H1 (cell line): ENCODE measurements around the gene TK2. TPM values are rescaled to one million over a fixed set of nuclear protein-coding genes. Genes with fewer than 3 reads are reported as not detected.

Source experiments
- CTCF ChIA-PET: fragments of 300-600 bp; sonication (Branson Sonifier 250); formaldehyde crosslinking; loops from one replicate; lab custom pipeline; 2021; ENCODE audit not compliant: partially characterized antibody; lab: Charles Lee
- POLR2A ChIA-PET: fragments of 300-600 bp; sonication (Branson Sonifier 250); formaldehyde crosslinking; loops from one replicate; lab custom pipeline; 2021; ENCODE audit warnings: inconsistent platforms; ENCODE audit not compliant: partially characterized antibody; lab: Charles Lee
- DNase-seq, 2 experiments: peaks; one replicate each; pipeline versions ENCODE4 v3.0.0 to v3.0.0-alpha.2; 2010 to 2022; ENCODE audit warnings: low spot score in 2 of 2, low read depth in 1 of 2, mixed read lengths in 1 of 2
- FAIRE-seq: peaks from 2 replicates; lab custom pipeline; 2011; peaks lifted over from hg19 to GRCh38; lab: Jason Lieb, UNC
- H2AFZ ChIP-seq: 2 replicates; pipeline ENCODE4 v1.8.1; 2012; ENCODE audit warnings: low read length, inconsistent platforms
- H2AK5ac ChIP-seq: 2 replicates; pipeline ENCODE4 v1.6.1; 2013; ENCODE audit warnings: low read depth, low read length
- H2BK120ac ChIP-seq: replicated peaks from 2 replicates; pipeline ENCODE3; 2013; ENCODE audit warnings: low read depth, low read length, inconsistent platforms
- H2BK12ac ChIP-seq: 2 replicates; pipeline ENCODE4 v1.6.1; 2013; ENCODE audit warnings: low read depth, low read length
- H2BK15ac ChIP-seq: 2 replicates; pipeline ENCODE4 v1.6.1; 2013; ENCODE audit warnings: low read length
- H2BK20ac ChIP-seq: 2 replicates; pipeline ENCODE4 v1.6.1; 2013; ENCODE audit warnings: low read length
- H2BK5ac ChIP-seq: 2 replicates; pipeline ENCODE4 v1.6.1; 2013; ENCODE audit warnings: low read depth, low read length
- H3K14ac ChIP-seq: 2 replicates; pipeline ENCODE4 v1.6.1; 2013; ENCODE audit warnings: inconsistent platforms; ENCODE audit not compliant: insufficient read length
- H3K18ac ChIP-seq: 2 replicates; pipeline ENCODE4 v1.6.1; 2013; ENCODE audit warnings: low read length; ENCODE audit errors: extremely low read depth
- H3K23ac ChIP-seq: 2 replicates; pipeline ENCODE4 v1.6.1; 2013; ENCODE audit warnings: inconsistent platforms; ENCODE audit not compliant: insufficient read length
- H3K23me2 ChIP-seq: 2 replicates; pipeline ENCODE4 v1.6.1; 2013; ENCODE audit warnings: low read depth, low read length
- H3K27ac ChIP-seq: 2 replicates; pipeline ENCODE4 v1.6.1; 2011; ENCODE audit warnings: low read depth, low read length, inconsistent platforms
- H3K27me3 ChIP-seq, 4 experiments: replicated peaks in 1 of 4; 1 replicate in 1 of 4; 2 replicates in 3 of 4; pipeline versions ENCODE4 v1.6.1 to v1.8.1; 2011 to 2013; ENCODE audit warnings: low read length in 3 of 4, mild to moderate bottlenecking in 3 of 4, inconsistent platforms in 2 of 4, mixed read lengths in 2 of 4, moderate library complexity in 1 of 4; ENCODE audit not compliant: control insufficient read depth in 3 of 4, insufficient read depth in 3 of 4; ENCODE audit errors: extremely low read depth in 1 of 4
- H3K36me3 ChIP-seq, 4 experiments: 2 replicates each; pipeline versions ENCODE4 v1.6.1 to v1.8.1; 2011 to 2013; ENCODE audit warnings: mild to moderate bottlenecking in 4 of 4, low read length in 3 of 4, moderate library complexity in 2 of 4, control low read depth in 1 of 4, inconsistent platforms in 1 of 4; ENCODE audit not compliant: insufficient read depth in 4 of 4, control insufficient read depth in 2 of 4
- H3K4ac ChIP-seq: replicated peaks from 2 replicates; pipeline ENCODE3; 2013; ENCODE audit warnings: low read length, low read depth, mixed read lengths, inconsistent platforms; ENCODE audit not compliant: insufficient read length
- H3K4me1 ChIP-seq, 4 experiments: replicated peaks in 1 of 4; 1 replicate in 1 of 4; 2 replicates in 3 of 4; pipeline versions ENCODE4 v1.6.1 to v1.8.1; 2011 to 2013; ENCODE audit warnings: low read length in 3 of 4, inconsistent platforms in 2 of 4, mixed read lengths in 1 of 4; ENCODE audit not compliant: insufficient read depth in 4 of 4, control insufficient read depth in 3 of 4
- H3K4me2 ChIP-seq, 2 experiments: 2 replicates each; pipeline versions ENCODE4 v1.6.1 to v1.8.1; 2011 to 2013; ENCODE audit warnings: low read depth in 2 of 2, low read length in 2 of 2, control low read depth in 1 of 2, inconsistent platforms in 1 of 2, mild to moderate bottlenecking in 1 of 2; ENCODE audit not compliant: insufficient read depth in 1 of 2
- H3K4me3 ChIP-seq, 4 experiments: fragments of 200-600, 300-600 bp in 1 of 4; sonication (generic), shearing (Covaris generic), sonication (Bioruptor Twin) in 1 of 4; 2 replicates each; pipeline versions ENCODE4 v1.5.1 to v1.8.1; 2011 to 2016; ENCODE audit warnings: low read length in 4 of 4, low read depth in 3 of 4, control low read depth in 2 of 4, inconsistent platforms in 2 of 4, mild to moderate bottlenecking in 2 of 4, mixed read lengths in 1 of 4, moderate library complexity in 1 of 4; ENCODE audit not compliant: insufficient read depth in 2 of 4; ENCODE audit errors: extremely low read depth in 1 of 4
- H3K56ac ChIP-seq: replicated peaks from 2 replicates; pipeline ENCODE3; 2013; ENCODE audit warnings: low read depth, mild to moderate bottlenecking, mixed read lengths, low read length, inconsistent platforms; ENCODE audit not compliant: insufficient read length
- H3K79me1 ChIP-seq: 2 replicates; pipeline ENCODE4 v1.6.1; 2013; ENCODE audit warnings: low read depth, low read length, control low read depth
- H3K79me2 ChIP-seq, 2 experiments: 2 replicates each; pipeline versions ENCODE4 v1.6.1 to v1.8.1; 2012 to 2013; ENCODE audit warnings: low read length in 2 of 2, mild to moderate bottlenecking in 2 of 2, inconsistent platforms in 1 of 2; ENCODE audit not compliant: insufficient read depth in 2 of 2, control insufficient read depth in 1 of 2
- H3K9ac ChIP-seq, 4 experiments: replicated peaks in 1 of 4; 1 replicate in 1 of 4; 2 replicates in 3 of 4; pipeline versions ENCODE4 v1.6.1 to v1.8.1; 2011 to 2013; ENCODE audit warnings: low read depth in 3 of 4, low read length in 3 of 4, control low read depth in 2 of 4, mild to moderate bottlenecking in 2 of 4, moderate library complexity in 2 of 4, inconsistent platforms in 1 of 4; ENCODE audit errors: extremely low read depth in 1 of 4
- H3K9me3 ChIP-seq, 2 experiments: 2 replicates each; pipeline versions ENCODE4 v1.6.1 to v1.8.1; 2012 to 2013; ENCODE audit warnings: mild to moderate bottlenecking in 2 of 2, moderate library complexity in 2 of 2, control low read depth in 1 of 2, inconsistent platforms in 1 of 2, low read depth in 1 of 2, low read length in 1 of 2, mixed read lengths in 1 of 2; ENCODE audit not compliant: insufficient read depth in 2 of 2
- H4K20me1 ChIP-seq, 2 experiments: replicated peaks in 1 of 2; 2 replicates each; pipeline versions ENCODE3 to v1.8.1; 2011 to 2013; ENCODE audit warnings: inconsistent platforms in 2 of 2, low read length in 2 of 2, mild to moderate bottlenecking in 1 of 2; ENCODE audit not compliant: insufficient read depth in 2 of 2, control insufficient read depth in 1 of 2
- H4K5ac ChIP-seq: 2 replicates; pipeline ENCODE4 v1.6.1; 2013; ENCODE audit warnings: low read length, low read depth, mixed read lengths, inconsistent platforms; ENCODE audit not compliant: insufficient read length
- H4K8ac ChIP-seq: 2 replicates; pipeline ENCODE4 v1.8.0; 2013; ENCODE audit warnings: mild to moderate bottlenecking, moderate library complexity, low read length, inconsistent platforms; ENCODE audit not compliant: insufficient read depth; ENCODE audit errors: extremely low read depth
- H4K91ac ChIP-seq: replicated peaks from 2 replicates; pipeline ENCODE3; 2013; ENCODE audit warnings: low read length, mixed read lengths, inconsistent platforms; ENCODE audit not compliant: insufficient read length
- CTBP2 ChIP-seq: IDR thresholded peaks from 2 replicates; pipeline ENCODE4 v1.7.0; 2011; ENCODE audit warnings: borderline replicate concordance, mild to moderate bottlenecking, moderate library complexity, mixed read lengths, low read length; ENCODE audit not compliant: insufficient read depth, insufficient read length
- EZH2 ChIP-seq: fragments of 200-600 bp; sonication (generic); IDR thresholded peaks from 2 replicates; pipeline ENCODE4 v1.7.1; 2012; ENCODE audit warnings: low read depth, mild to moderate bottlenecking, moderate library complexity, low read length, inconsistent platforms; ENCODE audit not compliant: severe bottlenecking
- GABPA ChIP-seq: IDR thresholded peaks from 2 replicates; pipeline ENCODE4 v1.6.1; 2011; ENCODE audit warnings: mild to moderate bottlenecking, low read length, moderate library complexity, borderline replicate concordance; ENCODE audit not compliant: insufficient read depth
- SP4 ChIP-seq: IDR thresholded peaks from 2 replicates; pipeline ENCODE4 v1.6.1; 2012; ENCODE audit warnings: low read length, inconsistent platforms
- SUZ12 ChIP-seq: fragments of 200-600 bp; sonication (generic); IDR thresholded peaks from 2 replicates; pipeline ENCODE4 v1.6.1; 2012; ENCODE audit warnings: mild to moderate bottlenecking, inconsistent platforms, low read length, moderate library complexity, mixed read lengths
- TBP ChIP-seq: IDR thresholded peaks from 2 replicates; pipeline ENCODE4 v1.6.1; 2011; ENCODE audit warnings: low read depth, low read length, improper control_type of control experiment
- WGBS, 2 experiments: shearing (Covaris generic) in 1 of 2; methylation state at CpG; one replicate each; pipeline versions ENCODE4 v1.1.6 to v1.1.7; 2013 to 2015; ENCODE audit warnings: low lambda C conversion rate in 2 of 2, mixed read lengths in 2 of 2, inconsistent platforms in 1 of 2, low coverage in 1 of 2, missing lambda C conversion rate in 1 of 2; ENCODE audit not compliant: insufficient replicate concordance in 2 of 2, insufficient coverage in 1 of 2, insufficient read length in 1 of 2; ENCODE audit errors: extremely low coverage in 1 of 2, missing lambda C conversion rate in 1 of 2; 5-methylcytosine and 5-hydroxymethylcytosine counted together
- polyA plus RNA-seq, 7 experiments: library from polyadenylated mRNA; depleted of rRNA in 3 of 7; stranded (reverse) in 5 of 7; unstranded in 2 of 7; fragments of >200 nt in 5 of 7; fragments of 200-250 nt in 2 of 7; gene quantifications; 1 replicate in 5 of 7; 2 replicates in 1 of 7; 4 replicates in 1 of 7; pipeline versions ENCODE4 v1.2.1 to v1.2.3, GENCODE V29; 2011 to 2013; ENCODE audit warnings: missing spikeins in 2 of 7, mixed read lengths in 2 of 7
- total RNA-seq: library from RNA; stranded (reverse); fragmentation: NEBNext Ultra II Directional; extraction: Animal tissue kit (Norgen Biotek cat#: 25700); gene quantifications from 2 replicates; pipeline ENCODE4 v1.2.1, GENCODE V29; 2021

Gene TK2
- total and polyA plus RNA-seq, 2 of the 8 experiments (the other 6 are each of a cell fraction or from before 2014, with no cell fraction given): 2.7 to 3.6 TPM

DNA sequence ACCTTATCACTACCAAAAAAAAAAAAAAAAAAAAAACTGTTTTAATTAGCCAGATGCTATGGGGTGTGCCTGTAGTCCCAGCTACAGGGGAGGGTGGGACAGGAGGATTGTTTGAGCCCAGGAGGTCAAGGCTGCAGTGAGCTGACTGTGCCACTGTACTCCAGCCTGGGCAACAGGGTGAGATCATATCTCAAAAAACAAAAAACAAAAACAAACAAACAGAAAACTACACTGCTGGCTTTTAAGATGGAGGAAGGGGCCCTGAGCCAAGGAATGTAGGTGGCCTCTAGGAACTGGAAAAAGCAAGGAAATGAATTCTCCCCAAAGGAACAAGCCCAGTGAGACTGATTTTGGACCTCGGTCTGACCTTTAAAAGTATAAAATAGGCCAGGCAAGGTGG lies 61.4 kb downstream of the TK2 start:
- 82% methylated on average over 1 of the region's 1 CpG; no CpG with 5 or more reads in 1 of the 2 experiments for whole genome bisulfite sequencing, 2 experiments
- no peaks in the 10 kb centered on the region; a peak in 1 of 7 replicates for H3K27me3 ChIP-seq
- H2BK12ac ChIP-seq: no peak overlapping the region
- H2BK5ac ChIP-seq: no peak overlapping the region
- H4K5ac ChIP-seq: no peak overlapping the region
- no peaks in the 10 kb centered on the region for H3K79me1 ChIP-seq
- no peak overlapping the region for H2AK5ac ChIP-seq
- no peaks in the 10 kb centered on the region for H3K79me2 ChIP-seq
- ChIA-PET CTCF (interaction anchor here (0.8 to 2.4 kb wide), 3 partner anchors 9 to 35 kb away, joined by 3 to 6 read pairs (median 4); no protein-coding TSS in a partner anchor), POLR2A (no interaction called here)
- peaks cover 0 to 4% (median 2%) of the 10 kb centered on the region in 4 experiments; a peak in 3 of 7 replicates for H3K4me1 ChIP-seq
- DNase-seq (no peak), FAIRE-seq (no peak)
- H3K27ac ChIP-seq: no peak overlapping the region
- H3K23me2 ChIP-seq: no peaks in the 10 kb centered on the region; the same call in 1 of the 2 replicates
- no peak overlapping the region for H3K4me3 ChIP-seq
- no peak overlapping the region for H2BK15ac ChIP-seq
- H3K14ac ChIP-seq: no peak overlapping the region
- peaks cover 0 to 3% of the 10 kb centered on the region in 2 experiments; a peak in 1 of 4 replicates for H3K9me3 ChIP-seq
- H3K4me2 ChIP-seq: no peak overlapping the region
- no peak overlapping the region for H3K18ac ChIP-seq
- H3K4ac ChIP-seq: no peak overlapping the region
- H3K56ac ChIP-seq: no peak overlapping the region
- H2AFZ ChIP-seq: no peak overlapping the region
- H4K91ac ChIP-seq: no peak overlapping the region
- no peaks in the 10 kb centered on the region for H4K20me1 ChIP-seq
- no peak overlapping the region for H3K23ac ChIP-seq
- H3K9ac ChIP-seq: no peak overlapping the region
- H3K36me3 ChIP-seq: no peaks in the 10 kb centered on the region; a peak in 1 of 8 replicates
- H2BK20ac ChIP-seq: no peak overlapping the region
- no peak for TF ChIP-seq GABPA
- no peak for TF ChIP-seq SP4
- TF ChIP-seq TBP: no peak
- TF ChIP-seq SUZ12: no peak
- TF ChIP-seq CTBP2: no peak
- no peak for TF ChIP-seq EZH2
- no peak overlapping the region for H2BK120ac ChIP-seq
- no peak overlapping the region for H4K8ac ChIP-seq
